ENCODE measurements around the gene SNX8.

Gene SNX8

DNA sequence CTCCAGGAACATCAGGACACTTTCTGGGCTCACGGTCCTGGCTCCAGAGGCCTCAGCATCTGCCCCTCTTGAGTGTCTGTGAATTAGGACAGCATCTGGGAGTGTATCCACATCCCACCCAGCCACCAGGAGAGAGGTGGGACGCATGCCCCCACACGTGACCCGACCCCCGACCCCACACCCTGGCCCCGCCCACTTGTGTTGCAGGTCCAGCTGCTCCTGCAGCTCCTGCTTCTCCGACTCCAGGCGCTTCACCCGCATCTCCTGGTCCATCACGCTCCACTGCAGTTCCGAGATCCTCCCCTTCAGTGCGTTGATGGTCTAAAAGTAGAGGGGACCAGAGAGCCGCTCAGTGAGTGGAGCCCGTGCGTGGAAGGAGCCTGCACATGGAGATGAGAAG is 95.1 kb downstream of the SNX8 start:
- no peak for DNase-seq

DNA sequence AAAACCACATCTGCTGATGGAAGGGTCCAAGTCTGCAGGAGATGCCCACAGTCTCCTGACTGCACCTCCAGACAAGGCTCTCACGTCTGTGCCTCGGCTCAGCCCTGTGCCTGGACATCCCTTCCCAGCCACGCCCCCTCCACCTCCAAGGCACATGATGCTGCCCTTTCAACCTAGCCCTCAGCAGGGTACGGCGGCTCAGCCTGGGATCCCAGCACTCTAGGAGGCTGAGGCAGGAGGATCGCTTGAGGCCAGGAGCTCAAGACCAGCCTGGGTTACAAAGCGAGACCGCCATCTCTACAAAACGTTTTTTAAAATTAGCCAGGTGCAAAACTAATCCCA is 95.8 kb downstream of the SNX8 start:
- DNase-seq = no peak

DNA sequence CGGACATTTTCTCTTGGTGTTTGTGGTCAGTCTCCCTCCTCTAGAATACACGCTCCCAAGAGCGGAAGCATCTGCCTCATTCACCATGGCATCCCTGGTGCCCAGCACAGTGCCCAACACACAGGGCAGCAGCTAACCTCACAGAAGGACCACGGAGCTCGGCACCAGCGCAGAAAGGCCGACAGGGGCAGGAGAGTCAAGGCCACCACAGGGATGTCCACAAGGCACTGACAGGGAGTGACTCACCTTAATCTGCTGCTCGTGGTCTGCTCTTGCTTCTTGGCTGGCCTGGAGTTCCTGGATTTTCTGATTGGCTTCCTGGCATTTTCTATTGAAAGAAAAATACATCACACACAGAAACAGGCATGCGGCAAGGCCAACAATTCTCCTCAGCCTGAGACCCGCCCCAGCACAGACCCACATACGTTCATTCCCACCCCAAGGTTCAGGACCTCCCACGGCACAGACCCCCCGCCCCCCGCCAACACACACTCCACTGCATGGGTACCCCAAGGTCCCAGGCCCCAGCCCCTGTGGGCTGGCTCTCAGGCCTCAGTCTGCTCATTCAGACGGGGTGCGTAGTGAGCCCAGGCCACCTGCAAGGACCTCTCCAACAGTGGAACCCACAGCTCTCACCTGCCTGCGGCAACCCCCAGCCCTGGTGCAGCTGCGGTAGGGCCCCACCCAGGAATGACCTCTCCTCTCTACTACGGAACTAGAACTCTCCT is 96.4 kb downstream of the SNX8 start:
- DNase-seq = no peak

DNA sequence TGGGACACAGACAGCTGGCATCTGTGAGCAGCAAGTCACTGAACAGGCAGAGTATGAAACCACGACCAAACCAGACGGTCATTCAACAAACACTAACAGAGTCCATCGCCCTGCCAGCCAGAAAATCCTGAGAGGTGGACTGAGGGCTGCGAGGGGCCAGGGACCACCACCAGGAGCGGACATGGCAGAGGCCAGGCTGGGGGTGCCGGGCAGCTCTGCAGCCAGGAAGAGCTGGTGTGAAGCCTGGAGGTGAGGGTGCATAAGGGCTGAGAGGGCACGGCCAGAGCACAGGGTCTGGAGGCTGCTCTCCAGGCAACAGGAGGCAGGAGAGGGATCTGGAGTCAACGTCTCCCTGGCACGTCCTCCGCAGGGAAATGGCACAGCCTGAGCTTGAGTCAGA is 97.0 kb downstream of the SNX8 start:
- no peak for DNase-seq

DNA sequence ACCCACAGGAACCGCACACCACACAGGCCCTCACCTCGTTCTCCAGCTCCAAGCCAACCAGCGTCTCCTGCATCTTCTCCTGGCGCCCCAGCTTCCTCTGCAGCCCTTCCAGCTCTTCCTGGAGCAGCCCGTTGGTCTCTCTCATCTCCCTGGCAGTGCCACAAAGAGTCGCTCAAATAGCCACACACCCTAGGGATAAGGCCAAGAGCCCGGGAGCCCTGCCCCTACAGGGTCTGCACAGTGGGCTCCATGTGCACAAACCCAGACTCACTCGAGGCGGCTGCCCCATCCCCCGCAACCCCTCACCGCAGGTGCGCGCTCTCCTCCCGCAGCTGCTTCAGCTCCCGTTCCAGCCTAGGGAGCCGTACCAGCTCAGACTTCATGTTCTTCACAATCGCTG is 98.4 kb downstream of the SNX8 start:
- DNase-seq = no peak

DNA sequence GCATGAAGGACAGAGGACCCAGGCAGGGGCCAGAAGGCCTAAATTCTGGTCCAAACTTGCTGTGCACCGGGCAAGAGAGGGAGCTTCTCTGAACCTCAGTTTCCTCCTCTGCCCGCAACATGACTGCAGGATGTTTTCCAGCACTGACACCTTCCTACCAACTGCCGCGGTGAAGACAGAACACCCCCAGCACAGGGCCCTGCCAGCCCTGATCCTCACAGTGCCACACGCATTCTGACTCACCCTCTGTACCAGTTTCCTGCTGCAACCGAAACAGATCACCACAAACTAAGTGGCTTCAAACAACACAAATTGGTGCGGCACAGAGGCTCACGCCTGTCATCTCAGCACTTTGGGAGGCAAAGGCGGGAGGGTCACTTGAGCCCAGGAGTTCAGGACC is 99.6 kb downstream of the SNX8 start:
- DNase-seq = no peak

DNA sequence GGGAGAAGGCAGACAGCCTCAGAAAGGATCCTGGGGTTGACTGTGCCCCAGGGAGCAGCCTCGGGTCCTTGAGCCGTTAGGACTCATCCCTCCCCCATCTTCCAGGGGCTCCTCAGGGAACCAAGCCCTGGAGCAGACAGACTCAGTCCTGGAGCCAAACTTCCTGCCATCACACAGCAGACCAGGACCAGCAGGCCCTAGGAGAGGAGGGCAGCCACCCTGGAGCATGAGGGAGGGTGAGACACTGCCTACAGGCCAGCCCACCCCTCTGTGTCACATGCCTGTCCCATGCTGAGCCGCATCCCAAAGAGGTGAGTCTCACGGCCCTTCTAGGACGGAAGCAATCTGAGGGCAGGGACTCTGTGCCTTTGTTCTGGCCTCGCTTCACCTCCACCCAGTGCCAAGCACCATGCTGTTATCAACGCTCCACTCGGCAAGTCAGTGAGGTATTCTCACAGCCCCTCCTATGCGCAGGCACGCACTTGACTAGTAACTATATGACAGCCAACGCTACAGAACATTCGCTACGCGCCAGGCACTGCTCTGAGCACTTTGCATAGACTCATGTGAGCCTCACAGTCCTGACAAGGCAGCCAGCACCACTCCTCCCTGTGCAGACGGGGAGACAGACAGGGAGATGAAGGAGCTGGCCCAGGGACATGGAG is 100.6 kb downstream of the SNX8 start:
- DNase-seq = no peak

DNA sequence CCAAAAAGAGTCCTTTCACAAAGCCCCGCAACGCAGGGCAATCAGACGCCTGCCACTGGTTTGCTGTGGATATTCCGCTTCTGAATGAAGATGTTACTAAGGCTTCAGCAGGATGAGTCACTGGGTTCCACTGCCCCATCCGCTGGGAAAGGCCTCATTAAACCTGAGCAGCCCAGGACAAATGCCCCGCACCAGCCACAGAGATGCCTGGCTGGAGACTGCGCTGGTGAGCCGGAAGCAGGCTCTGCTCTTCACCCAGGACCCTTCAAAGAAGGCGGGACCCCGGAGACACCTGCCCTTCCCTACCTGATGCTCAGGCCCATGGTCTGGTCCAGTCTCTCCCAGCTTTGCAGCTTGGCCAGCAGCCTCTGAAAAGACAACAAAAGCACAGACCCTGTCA is 101.3 kb downstream of the SNX8 start:
- no peak for DNase-seq

DNA sequence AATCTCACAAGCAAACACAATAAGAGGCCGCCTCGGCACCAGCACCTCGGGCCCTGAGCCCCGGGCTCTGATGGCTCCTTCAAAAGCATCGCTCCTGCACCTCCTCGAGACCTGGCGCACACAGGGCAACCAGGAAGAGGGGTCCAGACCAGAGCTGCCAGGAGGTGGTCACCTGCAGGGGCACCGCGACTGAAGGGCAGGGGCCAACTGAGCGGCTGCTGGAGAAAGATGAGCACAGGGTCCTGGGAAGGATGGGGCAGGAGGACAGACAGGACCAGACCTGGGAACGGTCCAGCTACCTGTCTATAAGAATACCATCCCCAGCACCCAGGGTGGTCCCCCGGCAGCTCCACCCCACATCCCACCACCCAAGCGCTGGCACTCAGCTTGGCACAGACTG is 102.3 kb downstream of the SNX8 start:
- DNase-seq = no peak

DNA sequence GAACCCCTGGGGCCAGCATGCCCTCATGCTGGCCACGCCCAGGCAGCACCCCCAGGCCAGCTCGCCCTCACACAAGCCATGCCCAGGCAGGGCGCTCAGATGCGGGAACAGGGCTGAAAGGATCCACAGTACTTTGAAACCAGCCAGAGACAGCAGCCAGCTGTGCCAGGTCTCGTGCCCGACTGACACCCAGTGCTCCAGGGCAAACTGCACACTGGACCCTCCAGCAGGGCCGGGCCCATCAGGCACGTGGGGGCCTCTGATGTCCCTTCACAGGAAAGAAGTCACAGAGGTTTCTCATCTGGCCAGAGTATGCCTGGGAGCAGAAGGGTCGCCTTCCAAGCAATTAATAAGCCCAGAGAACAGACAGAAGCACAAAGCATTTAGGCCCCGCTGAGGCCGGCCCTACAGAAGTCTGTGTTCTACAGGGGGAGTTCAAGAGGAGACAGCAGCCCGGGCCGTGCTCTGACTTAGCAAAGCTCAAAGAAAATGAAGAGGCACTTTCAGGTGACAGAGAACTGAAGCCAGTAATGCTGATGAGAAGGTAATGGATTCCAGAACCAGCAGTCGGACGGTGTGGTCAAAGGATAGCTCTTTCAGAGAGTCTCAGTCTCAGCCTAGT is 102.9 kb downstream of the SNX8 start:
- DNase-seq = no peak

DNA sequence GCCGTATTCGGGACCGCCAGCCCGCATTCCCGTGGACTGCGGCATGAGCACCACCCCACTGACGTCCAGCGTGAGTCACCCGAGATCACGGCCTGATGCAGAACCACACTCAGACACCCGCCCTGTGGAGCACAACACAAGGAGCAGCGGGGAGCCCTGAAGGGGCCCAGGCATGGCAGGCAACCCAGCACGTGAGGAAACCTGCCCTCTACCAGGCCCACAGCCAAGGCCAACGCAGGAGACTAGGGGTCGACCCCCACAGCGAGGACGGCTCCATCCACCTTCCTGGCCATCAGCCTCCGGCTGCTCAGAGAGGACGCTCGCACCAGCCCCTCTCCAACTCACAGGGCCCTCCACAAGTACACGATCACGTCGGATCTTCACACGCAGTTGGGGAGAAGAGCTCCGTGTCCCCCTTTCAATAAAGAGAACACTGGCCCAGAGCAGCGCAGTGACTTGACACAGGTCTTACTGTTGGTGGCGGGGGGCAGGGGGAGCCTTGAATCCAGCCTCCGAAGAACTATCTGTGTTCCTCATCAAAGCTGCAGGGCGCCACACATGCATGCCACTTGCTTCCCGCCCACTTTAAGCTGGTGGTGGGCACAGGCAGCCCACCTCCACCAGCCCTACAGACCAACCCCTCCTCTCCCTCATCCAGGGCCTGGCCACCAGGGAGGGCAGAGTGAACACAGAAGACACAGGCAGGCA is 103.5 kb downstream of the SNX8 start:
- no peak for DNase-seq

DNA sequence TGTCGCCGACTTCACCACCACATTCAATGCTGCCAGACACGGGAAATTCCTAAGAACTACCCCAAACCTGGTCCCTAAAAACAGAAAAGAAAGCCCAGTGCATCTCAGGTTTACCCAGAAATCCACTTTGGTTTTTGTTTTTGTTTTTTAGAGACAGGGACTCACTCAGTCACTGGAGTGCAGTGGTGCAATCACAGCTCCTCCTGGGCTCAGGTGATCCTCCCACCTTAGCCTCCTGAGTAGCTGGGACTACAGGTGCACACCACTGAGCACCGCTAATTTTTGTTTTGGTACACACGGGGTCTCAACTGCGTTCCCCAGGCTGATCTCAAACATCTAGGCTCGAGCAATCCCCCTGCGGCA is 104.3 kb downstream of the SNX8 start:
- no peak for DNase-seq

DNA sequence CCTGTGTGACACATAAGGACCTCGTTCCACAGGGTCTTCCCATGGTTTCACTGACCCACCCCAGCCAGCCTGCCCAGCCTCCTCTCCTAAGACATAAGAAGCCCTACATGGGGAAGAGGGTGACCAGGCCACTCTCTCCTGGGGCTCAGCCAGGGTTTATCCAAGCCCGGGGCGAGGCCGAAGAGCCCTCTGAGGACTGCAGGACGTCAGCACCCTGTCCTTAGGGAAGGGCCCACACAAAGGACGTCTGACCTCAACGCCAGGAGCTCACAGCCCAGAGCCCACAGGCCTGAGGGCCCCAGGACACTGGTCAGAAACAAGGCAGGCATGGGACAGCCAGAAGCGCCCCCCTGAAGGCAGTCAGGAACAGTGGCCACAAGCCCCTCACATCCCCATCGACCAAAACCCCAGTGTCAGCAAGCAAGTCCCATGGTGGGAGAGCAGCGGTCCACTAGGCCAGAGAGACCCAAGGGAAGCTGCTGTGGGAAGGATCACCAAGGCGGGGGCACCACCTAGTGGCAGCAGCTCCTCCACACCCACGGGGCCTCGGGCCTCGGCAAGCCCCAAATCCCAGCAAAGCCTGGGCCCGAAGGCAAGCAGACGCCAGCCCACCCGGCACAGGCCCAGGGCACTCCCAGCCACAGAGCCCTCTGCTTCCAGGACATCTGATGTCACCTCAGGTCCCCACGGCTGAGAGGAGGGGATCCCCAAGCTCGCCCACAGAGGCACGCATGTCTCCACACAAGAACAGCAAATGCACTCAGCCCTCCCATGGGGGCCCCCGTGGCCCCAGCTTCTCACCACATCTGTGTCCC is 104.9 kb downstream of the SNX8 start:
- peak; percentile 72 to 80 for DNase-seq

DNA sequence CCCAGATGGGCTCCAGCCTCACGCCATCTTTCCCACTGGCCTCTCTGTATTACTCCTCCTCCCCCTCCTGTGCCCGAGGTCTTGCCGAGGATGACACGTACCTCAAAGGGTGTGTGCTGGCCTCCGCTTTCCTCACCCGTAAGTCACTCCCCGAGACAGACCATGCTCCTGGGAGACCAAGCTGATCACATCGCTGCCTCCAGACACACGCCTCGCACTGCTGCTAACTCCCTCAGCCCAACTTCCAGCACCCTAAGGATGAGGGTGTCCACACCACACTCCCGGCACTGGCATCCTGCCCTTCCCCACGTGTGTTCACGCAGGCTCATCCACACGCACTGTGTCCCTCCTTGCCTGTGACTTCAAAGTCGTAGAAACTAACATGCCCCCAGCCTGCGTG is 105.5 kb downstream of the SNX8 start:
- no peak for DNase-seq

DNA sequence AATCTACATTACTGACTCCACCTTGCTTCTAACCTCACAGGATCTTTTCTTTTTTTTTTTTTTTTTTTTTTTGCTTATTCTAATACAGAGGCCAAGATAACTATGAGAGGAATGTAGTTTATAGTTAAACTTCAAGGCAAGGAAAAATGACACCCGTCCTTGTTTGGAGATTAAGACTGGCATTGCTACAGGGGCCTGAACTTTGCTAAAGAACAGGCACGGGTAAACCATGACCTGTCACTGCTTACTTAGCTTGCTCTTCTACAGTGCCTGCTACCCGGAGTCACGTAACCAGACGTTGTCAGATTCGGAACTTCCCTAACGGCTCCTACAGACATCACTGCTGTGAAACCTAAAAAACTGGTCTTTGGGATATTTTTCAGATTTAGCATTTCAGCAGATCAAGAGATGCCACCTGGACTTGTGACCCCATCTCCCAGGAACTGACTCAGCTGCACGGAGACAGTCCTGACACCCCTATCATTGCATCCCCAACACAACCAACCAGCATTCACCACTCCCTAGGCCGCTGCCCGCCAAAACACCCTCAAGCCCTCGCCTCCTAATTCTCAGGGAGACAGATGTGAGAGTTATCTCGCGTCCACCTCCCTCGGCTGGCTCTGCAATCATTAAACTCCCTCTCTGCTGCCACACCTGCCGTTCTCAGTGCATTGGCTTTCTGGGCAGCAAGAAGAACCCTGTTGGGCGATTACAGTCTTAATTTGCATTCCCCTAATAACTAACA is 109.0 kb downstream of the SNX8 start:
- no peak for DNase-seq

DNA sequence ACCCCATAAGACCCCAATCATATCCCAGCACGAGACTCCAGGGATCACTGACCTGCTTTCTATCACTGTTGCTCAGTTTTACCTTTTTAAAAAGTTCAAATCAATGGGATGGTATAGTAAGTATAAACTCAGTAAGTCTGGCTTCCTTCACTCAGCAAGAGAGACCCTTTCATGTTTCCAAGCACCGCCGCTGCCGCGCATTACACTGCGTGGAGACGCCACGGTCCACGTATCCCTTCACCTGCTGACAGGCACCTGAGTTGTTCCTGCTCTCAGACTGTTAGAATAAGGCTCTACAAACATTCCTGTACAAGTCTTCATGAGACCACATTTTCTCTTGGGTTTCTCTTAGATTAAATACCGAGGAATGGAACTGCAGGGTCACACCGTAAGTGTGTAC is 109.8 kb downstream of the SNX8 start:
- no peak for DNase-seq

DNA sequence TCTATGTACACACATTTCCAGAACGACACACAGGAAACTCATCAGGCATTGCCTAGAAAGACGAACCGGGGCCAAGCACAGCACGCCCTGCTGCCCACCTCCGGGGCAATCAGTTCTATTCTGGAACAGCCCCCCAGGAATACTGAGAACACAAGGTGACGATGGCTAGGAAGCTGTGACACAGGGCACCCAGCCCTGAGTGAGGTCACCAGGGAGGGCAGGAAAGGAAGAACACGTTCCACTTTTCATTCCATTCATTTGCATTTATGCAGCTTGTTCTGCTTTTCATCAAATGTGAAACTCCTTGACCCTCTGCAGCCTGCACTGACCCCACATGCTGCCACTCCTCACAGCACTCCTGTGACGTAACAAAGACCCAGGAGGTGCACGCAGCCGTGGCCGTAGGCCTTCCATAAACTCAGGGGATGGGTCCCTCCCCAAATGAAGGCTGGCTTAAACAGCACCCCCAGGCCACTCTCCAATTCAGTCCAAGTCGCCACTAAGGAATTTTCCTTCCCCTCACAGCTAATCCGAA is 110.4 kb downstream of the SNX8 start:
- no peak for DNase-seq

DNA sequence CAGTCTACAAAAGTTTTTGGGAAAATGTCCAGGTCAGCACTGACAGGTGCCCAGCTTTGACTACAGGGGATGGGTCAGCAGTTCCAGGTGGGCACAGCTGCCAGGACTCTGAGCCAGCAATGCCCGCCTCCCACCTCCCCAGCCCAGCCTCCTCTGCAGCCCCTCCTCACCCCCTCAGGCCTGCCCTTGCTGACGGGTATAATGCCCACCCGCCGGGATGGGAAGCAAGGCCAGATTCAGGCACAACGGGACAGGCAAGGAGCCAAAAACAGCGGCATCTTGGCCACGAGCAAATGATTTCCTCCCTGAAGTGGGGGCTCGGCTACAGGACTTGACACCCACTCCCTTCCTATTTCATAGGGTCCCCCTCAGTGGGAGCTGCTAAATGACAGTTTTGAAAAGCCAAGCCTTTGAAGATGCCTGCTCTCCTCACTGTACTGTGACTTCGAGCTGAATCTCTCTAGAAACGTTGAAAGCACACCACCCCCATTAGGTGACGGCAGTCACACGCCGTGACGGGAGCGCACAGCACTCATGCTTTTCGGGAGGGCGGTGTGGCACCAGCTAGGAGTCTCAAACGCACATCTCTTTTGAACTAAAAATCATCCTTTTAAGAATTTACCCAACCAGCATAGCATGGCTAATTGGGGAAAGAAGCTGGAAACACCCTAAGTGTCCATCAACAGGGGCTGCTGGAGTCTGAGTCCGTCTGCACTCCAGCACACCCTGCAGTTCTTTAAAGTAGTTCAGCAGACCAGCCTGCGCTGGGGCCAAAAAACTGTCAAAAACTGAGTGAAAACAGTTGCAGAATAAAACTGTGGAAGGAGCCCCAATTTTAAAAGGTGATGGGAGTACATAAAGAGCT is 111.1 kb downstream of the SNX8 start:
- DNase-seq = no peak

DNA sequence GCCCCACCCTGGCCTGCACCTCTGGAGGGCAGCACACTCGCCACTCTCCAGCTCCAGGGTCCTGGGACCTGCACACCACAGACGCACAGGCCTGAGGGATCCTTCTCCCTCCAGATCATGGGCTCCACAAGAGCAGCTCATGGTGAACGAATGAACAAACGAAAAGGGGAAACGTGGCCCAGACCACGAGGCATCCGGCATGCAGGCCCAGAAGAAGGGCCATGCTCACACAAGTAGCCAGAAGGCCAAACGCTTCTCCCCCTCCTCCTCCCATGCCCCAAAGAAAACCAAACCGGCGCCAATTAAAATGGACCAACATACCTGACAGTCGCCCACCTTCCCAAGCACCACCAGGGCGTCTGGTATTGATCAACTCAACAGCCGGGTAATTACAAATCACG is 111.9 kb downstream of the SNX8 start:
- no peak for DNase-seq
